Pancreas (tissue), 8 donors: ENCODE results near the gene EFHC1. TPM values are rescaled to one million over a fixed set of nuclear protein-coding genes. Genes with fewer than 3 reads are reported as not detected.

Experiments used
- polyA plus RNA-seq, 2 donors: library from polyadenylated mRNA; stranded (reverse); fragments of 200-250 nt; gene quantifications; one replicate each; pipeline ENCODE4 v1.2.3, GENCODE V29; 2013
- total RNA-seq, 6 donors: library from RNA; stranded (reverse); fragmentation: NEBNext Ultra II Directional in 4 of 6; extraction: Animal tissue kit (Norgen Biotek cat#: 25700) in 4 of 6; gene quantifications; one replicate each; pipeline versions ENCODE4 v1.2.1 to v1.2.4, GENCODE V29; 2021 to 2023
- donor health status: healthy with polysubstance abuse.
- donor health status: DM: no; HTN: no; CAD: no; lungs with moderate emphysema.
- donor health status: DM: no; HTN: no; CAD: no.
- donor health status: Bipolar disorder and iron deficiency.
- donor health status: DM: yes; HTN: yes; CAD: no.
- donor health status: DM: no; HTN: no; CAD: no.
- donor health status: DM: no; HTN: no; CAD: no.
- donor health status: DM: yes; HTN: yes; CAD: no.

Gene EFHC1
- total and polyA plus RNA-seq, 8 donors = 5.5 to 39.0 (median 10.4) TPM

Other genes starting within 250 kb of the EFHC1 start
- not detected for gene IL17A, start 234.0 kb upstream of the EFHC1 start, total RNA-seq
- gene IL17A, start 234.0 kb upstream of the EFHC1 start, polyA plus RNA-seq = not detected
- gene IL17F, start 175.8 kb upstream of the EFHC1 start, total RNA-seq = not detected
- gene IL17F, start 175.8 kb upstream of the EFHC1 start, polyA plus RNA-seq = not detected
- 10 to 100 TPM in 4 of 6 donors, 1 to 10 TPM in 2; 7.0 to 19.4 (median 12.1) TPM for gene MCM3, start 135.6 kb upstream of the EFHC1 start, total RNA-seq
- gene MCM3, start 135.6 kb upstream of the EFHC1 start, polyA plus RNA-seq = 10 to 100 TPM in 1 of 2 donors, 1 to 10 TPM in 1; 7.4 to 13.6 TPM
- gene PAQR8, start 58.2 kb upstream of the EFHC1 start, total RNA-seq = 1 to 10 TPM in 4 of 6 donors, under 1 TPM in 2; 0.71 to 6.1 (median 2.0) TPM
- gene PAQR8, start 58.2 kb upstream of the EFHC1 start, polyA plus RNA-seq = 1 to 10 TPM in 1 of 2 donors, under 1 TPM in 1; 0.87 to 2.7 TPM
- gene TRAM2, start 156.7 kb downstream of the EFHC1 start, total RNA-seq = 10 to 100 TPM in 1 of 6 donors, 1 to 10 TPM in 5; 3.9 to 11.2 (median 6.1) TPM
- 1 to 10 TPM; 1.9 to 3.2 TPM for gene TRAM2, start 156.7 kb downstream of the EFHC1 start, polyA plus RNA-seq